GM19455 (cell line): ENCODE measurements around the gene BCL2.

Experiments used
- ATAC-seq: cut with Tn5 transposase; IDR thresholded peaks from one replicate; pipeline ENCODE4 v1.9.1; 2021; ENCODE audit not compliant: unreplicated experiment

BCL2 gene

DNA sequence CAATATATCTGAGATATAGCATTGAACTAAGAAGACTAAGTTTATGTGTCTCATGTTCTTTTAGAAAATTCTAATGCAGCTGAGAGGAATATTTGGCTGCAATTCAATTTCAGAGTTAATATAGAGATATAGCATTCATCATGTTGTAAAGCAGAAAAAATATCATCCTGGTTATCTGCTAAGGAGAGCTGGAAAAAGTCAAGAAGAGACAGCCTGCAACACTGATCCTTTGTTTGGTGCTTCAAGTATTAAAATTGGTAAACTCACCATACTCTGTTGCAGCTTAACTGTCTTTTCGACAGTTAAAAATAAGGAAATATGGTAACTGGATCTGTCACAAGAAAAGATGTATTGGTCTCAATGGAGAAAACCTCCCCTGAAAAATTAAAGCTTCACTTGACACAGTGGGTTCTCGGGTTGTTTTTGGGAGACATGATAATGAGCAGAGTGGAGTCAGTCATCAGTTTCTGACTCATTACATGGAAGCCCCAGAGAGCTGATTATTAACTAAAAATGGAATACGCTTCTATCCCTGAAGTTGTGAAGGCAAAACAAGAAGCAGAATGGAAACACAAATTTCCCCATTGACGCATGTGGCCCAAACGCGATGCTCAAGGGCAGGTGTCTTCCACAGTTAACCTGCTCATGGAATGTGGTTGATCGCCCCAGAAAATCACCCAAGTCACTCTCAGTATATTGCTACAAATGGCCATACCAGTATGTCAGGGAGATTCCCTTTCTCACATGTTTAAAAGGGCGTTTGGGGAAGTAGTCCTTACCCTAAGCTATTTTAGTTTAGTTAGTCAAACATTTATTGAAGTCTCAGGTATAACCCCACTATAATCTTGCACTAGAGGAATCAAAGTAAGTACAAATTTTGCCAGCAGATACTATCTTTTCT lies 8.2 kb downstream of the BCL2 start:
- peak; percentile 49 for ATAC-seq

GRCh38 chr18:63309422-63309821 lies 10.1 kb downstream of the BCL2 start:
- no peak for ATAC-seq

GRCh38 chr18:63307551-63308200 lies 11.9 kb downstream of the BCL2 start:
- no peak for ATAC-seq

DNA sequence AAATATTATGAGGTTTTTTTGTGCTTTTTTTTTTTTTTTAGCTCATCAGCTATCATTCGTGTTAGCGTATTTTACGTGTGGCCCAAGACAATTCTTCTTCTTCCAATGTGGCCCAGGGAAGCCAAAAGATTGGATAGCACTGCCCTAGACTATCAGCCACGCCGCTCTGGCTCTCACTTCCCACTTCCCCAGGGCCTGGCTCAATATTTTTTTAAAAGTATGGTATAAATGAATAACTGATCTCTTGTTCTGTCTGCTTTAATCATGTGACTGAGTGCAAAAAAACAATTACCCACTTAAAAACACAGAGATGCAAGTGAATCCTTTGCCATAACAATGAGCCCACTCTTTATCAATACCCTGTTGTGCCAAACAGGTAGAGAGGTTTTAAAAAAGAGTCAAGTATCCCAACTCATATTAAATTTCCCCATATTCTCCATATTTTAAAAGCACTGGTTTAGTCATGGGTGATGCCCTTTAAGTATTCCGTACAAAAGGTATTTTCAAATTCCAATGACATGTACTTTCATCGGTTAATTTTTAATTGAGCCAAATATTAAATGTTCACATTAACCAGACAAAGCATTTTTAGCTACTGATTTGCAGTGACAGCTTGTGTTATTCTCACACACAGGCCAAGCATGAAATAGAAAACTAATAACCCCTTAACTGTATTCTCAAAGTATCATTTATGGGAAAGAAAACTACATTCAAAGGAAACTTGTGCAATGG lies 12.6 kb downstream of the BCL2 start:
- ATAC-seq, result no peak

DNA sequence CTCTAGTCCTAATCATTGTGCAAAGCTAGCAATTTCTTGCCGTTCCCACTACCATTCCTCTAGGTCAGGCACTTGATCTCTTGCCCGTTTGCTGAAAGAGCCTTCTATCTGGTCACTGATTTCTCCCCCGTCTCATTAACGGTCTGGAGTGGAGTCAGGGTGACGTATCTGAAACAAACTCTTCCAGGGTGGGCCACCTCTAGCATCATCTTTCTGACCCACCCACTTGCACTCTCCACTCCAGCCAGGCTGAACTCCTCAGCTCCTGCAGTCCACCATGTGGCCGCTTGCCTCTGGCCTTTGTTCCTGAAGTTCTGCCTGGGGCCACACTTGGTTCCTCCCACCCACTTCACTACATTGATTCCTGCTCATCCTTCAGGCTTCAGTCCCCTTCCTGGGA lies 13.3 kb downstream of the BCL2 start:
- ATAC-seq, result no peak

DNA sequence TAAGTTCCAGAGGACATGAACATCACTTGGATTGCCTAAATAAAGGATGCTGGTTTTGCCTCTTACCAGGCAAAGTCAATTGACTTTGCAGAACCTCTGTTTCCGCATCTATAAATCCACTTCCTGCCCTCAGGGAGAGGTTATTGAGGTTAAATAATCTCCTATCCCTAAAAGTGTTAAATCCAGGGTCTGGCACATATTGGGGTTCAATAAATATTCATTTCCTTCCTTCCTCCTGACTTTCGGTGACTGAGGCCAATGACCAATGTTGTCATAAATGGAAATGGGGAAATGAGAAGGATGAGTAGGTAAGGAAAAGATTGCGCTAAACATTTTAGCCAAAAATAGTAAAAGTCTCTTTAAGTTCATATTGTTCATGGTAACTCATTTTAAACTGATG lies 16.0 kb downstream of the BCL2 start:
- no peak for ATAC-seq

DNA sequence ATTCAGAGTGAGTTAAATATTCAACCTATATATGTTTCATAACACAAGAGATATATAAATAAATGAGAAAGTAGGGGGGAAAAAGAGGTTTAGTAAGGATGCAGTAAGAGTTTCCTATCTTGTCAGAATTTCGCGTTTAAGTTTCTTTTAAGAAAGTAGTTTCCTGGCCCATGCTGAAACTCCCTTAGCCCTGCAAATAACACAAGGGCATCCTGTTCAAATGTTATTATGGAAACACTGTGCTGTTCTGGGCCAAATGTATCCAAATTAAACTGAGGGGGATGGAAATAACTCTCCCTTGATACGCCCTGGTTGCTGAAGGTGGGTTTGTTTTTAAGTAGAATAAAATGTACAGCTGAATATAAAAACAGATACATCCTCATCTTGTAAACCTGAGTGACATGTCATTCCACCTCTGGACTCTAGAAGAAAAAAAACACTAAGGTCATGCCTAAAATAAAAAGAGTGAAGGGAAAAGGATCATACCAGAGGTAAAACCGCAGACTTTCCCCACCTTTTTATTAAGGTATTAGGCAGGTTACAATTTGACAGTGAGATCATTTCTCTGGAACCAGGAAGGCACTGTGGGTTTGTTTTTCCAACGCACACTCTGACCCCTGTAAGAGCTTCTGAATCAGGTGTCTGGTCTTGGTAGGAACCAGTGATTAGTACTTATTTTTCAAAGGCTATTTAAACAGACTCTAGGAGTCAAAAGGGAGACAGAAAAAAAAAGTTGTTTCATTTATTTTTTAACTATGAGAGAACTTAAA lies 16.7 kb downstream of the BCL2 start:
- no peak for ATAC-seq

DNA sequence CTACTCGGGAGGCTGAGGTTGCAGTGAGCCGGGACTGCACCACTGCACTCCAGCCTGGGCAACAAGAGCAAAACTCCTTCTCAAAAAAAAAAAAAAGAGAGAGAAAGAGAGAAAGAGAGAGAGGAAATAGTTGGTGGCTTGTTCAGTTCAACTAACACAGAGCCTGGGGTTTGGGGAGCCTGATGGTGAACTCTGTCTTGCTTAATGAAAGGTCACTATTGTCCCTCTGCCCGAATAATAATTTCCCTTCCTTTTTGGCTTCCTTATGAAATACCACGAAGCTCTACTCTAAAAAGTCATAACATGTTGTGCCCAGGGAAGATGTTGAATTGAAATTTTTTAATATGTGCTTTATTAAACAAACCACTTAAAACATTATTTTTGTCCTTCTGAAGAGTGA lies 17.3 kb downstream of the BCL2 start:
- no peak for ATAC-seq

- ATAC-seq, result no peak
These were observed 18.1 kb downstream of the BCL2 start for GRCh38 chr18:63301434-63301833.

DNA sequence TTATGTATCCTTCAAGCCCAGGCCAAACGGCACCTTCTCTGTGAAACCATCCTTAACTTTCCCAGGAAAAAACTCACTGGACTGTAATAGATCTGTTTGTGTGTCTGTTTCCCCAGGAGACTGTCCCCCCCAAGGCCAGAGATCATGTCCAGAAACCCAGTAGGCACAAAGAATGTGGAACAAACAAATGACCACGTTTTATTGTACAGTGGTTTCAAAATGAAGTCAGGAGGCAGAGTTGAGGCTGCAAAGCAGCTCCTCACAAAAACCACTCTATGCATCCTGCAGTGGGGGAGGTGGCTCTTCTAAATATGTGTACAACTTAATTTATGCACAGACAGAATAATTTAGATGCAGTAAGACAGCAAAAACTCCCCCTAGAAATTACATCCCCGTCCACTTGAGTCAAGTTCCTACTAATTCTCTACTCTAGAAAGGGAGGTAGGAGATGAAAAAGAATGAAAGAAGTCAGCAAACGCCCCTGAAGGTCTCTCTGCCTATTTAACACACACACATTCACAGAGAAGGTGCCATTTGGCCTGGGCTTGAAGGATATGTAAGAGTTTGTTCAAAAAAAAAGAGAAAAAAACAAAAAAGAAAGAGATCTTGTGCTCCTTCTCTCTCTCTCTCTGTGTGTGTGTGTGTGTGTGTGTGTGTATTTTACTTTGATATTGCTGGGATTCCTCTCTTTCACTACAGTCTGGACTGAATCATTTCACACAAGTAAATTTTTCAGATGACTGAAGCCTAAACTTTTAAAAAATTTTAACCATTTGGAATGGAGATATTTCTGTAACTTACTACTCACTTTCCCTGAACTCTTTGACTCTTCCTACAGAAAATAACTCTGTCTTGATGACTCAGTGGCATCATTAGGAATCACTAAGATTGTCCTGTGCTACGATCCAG lies 19.5 kb downstream of the BCL2 start:
- no peak for ATAC-seq

DNA sequence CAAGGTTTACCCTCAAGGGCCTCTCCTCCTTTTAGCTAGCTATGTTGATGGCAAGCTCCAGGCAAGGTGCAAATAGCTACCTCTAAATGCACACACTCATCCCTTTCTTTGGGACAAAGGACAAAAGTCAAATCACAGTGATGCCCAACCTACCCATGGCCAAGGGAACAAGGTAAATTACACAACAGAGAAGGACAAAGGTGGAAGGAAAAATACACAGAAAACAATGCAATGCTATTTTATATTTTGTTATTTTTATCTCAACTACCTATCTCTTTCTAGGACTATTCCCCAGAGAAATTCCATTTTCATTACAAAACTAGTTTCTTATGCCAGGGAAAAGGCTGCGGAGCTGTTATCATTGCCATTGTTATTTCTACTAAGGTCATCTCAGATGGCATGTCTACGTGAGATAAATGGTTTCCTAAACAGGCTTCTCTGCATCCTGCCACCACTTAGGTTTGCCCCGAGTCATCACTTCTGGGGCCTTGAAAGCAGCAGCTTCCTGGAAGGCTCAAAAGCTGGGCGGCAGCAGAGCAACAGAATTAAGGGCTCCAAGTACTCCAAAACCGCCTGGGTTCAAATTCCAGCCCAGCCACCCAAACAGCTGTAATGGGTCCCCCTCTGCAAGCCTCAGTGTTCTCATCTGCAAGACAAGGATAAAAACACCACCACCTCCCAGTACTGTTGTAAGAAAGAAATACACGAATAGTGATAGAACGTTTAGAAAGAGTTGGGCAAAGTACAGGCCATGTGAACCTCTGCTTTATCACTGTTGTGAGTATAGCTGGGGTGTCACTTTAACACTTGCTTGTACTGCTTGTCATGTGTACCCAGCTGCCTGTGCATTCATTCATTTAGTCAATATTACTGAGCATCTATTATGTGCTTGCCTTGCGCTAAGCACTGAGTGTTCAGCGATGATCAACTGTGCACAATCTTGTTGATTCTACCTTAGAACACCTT lies 20.9 kb downstream of the BCL2 start:
- ATAC-seq, result no peak

GRCh38 chr18:63297687-63298399 lies 21.7 kb downstream of the BCL2 start:
- no peak for ATAC-seq

- ATAC-seq, result no peak
These were observed 25.6 kb downstream of the BCL2 start for GRCh38 chr18:63293935-63294334.

DNA sequence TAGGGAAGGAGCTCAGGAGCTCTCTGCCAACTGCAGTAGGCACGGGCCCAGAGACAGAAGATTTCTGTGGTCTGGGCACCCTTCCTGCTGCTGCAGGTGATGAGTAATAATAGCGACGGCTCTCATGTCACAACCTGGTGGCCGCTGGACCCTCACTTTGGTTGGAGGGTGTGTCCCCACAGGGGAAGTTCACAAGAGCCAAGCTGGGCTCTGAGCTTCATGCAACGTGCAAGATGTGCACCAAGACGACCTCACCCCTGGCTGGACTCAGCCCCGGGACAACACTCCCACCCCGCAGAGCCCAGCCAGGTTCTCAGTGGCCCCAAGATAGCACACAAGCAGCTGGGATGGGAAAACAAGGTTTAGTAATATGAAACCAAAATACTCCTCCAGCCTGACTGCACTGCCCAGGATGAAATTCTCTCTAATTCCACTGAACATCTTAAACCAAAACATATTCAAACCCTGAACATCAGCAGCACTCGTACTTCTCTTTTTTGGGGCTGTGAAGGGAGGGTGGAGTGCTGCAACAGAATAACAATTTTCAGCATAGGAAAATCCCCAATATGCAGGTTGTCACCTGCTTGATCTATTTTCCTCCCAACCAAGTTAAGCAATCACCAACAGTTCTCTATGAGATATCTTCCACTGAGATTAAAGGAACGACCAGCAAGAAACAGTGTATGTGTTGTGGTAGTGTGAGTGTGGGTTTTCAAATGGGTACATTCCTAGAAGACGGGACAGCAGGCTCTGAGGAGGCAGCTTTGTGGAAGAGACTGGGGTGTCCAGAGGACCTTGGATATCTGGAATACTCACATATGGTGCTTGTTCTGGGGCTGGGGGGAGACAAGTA lies 26.5 kb downstream of the BCL2 start:
- ATAC-seq, result no peak

GRCh38 chr18:63291278-63291677 lies 28.3 kb downstream of the BCL2 start:
- no peak for ATAC-seq

- no peak for ATAC-seq
These were observed 28.8 kb downstream of the BCL2 start for GRCh38 chr18:63290821-63291200.

GRCh38 chr18:63290166-63290820 lies 29.3 kb downstream of the BCL2 start:
- ATAC-seq, result no peak
